ENCODE results near the gene PRKAA1. TPM values are rescaled to one million over a fixed set of nuclear protein-coding genes. Genes with fewer than 3 reads are reported as not detected.

The PRKAA1 gene
- total RNA-seq, 4 donors from 2014 or later = 79.3 to 262 (median 112) TPM

DNA sequence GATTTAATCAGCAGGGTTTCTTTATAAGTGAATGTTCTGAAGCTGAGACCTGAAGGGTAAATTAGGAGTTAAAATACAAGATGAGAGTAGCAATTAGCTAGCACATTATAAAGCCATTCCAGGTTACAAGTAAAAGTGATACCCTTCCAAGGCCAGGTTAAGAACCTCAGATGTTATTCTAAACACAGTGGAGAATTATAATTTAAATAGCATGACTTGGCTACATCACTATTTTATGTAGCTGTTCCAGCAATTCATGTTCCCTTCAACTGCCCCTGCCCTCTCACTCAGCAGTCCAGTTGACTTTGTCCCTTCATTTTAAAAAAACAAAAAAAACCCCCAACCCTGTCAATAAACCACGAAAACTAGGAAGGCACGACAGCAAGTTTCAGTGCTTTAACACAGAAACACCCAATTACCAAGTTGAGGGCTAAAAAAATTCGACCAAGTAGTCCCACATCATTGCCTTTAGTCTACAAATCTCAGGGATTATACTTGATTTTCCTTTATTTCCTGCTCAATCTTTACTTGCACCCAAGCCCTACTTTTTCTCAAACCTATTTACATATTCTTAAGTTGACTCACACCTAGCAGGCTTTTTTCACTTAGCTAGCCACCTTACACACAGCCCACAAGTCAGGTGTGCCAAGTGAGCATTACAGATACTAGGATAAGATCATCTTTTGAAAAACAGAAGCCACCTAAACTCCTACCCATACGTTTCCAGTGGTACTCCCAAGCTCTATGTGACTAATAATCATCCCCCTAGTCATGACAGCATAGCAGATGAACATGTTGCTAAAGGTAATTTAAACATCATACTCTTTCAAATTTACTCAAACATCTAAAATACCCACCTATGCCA is 33.4 kb upstream of the PRKAA1 start:
- WGBS, 2 donors (ENCODE audit: low coverage in 1 of 2) = 52 to 68% methylated on average over 4 of the region's 4 CpGs
- Histone ChIP-seq H3K27me3 (no peaks in the 10 kb centered on the region), H3K9me3 (no peaks in the 10 kb centered on the region), H3K4me3 (no peak overlapping the region), H3K27ac (no peak overlapping the region), H3K36me3 (peaks cover 0 to 57% (median 22%) of the 10 kb centered on the region in 4 donors), H3K4me1 (peaks cover 11 to 23% (median 13%) of the 10 kb centered on the region in 4 donors)
- intact Hi-C loops (cut with DNase I; ENCODE audit: low total_unique reads) = no loop called here
- in situ Hi-C loops (cut with MboI; ENCODE audit: low pct_ligation_motif_present in 1 of 4, low pct_unique_long_range_greater_than_20kb in 1 of 4, low sequenced_read_pairs in 3 of 4) = no loop called here
- DNase-seq = no peak
- no peak for TF ChIP-seq EP300 (IDR thresholded peaks at IDR 0.05; ENCODE audit: low read depth)
- no peak for TF ChIP-seq POLR2A (IDR thresholded peaks at IDR 0.05)
- no peak for TF ChIP-seq POLR2AphosphoS5 (IDR thresholded peaks at IDR 0.05)
- TF ChIP-seq, protein P1, sequence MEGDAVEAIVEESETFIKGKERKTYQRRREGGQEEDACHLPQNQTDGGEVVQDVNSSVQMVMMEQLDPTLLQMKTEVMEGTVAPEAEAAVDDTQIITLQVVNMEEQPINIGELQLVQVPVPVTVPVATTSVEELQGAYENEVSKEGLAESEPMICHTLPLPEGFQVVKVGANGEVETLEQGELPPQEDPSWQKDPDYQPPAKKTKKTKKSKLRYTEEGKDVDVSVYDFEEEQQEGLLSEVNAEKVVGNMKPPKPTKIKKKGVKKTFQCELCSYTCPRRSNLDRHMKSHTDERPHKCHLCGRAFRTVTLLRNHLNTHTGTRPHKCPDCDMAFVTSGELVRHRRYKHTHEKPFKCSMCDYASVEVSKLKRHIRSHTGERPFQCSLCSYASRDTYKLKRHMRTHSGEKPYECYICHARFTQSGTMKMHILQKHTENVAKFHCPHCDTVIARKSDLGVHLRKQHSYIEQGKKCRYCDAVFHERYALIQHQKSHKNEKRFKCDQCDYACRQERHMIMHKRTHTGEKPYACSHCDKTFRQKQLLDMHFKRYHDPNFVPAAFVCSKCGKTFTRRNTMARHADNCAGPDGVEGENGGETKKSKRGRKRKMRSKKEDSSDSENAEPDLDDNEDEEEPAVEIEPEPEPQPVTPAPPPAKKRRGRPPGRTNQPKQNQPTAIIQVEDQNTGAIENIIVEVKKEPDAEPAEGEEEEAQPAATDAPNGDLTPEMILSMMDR (IDR thresholded peaks at IDR 0.05) = no peak

DNA sequence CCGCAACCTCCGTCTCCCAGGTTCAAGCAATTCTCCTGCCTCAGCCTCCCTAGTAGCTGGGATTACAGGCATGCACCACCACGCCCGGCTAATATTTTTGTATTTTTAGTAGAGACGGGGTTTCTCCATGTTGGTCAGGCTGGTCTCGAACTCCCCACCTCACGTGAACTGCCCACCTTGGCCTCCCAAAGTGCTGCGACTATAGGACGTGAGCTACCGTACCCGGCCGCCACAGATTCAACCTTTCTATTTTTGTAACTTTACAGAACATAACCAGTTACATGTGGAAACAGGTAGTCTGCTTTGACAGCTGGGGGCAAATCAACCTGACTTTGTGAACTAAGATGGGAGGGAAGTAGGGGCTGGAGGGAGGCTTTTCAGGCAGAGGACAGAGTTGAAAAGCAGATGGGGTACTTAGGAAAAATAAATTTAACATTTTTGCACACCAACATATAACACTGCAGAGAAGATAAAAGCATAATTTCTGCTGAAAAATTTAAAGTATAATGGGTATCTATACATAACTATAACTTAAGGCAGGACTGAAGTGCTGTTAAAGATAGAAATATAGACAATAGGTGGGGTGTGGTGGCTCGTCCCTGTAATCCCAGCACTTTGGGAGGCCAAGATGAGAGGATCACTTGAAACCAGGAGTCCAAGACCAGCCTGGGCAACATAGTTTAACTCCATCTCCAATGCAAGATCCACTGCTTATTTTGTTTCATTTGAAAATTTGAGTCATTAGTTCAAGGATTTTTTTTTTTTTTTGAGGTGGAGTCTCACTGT is 31.8 kb upstream of the PRKAA1 start:
- 90 to 91% methylated on average over 12 to 13 of the region's 13 CpGs for WGBS, 2 donors (ENCODE audit: low coverage in 1 of 2)
- TF ChIP-seq EP300 (IDR thresholded peaks at IDR 0.05; ENCODE audit: low read depth) (no peak), POLR2A (IDR thresholded peaks at IDR 0.05) (no peak), POLR2AphosphoS5 (IDR thresholded peaks at IDR 0.05) (no peak)
- TF ChIP-seq, protein P1 (IDR thresholded peaks at IDR 0.05) = no peak
- Histone ChIP-seq H3K4me1 (peaks cover 11 to 15% (median 13%) of the 10 kb centered on the region in 4 donors), H3K27ac (no peak overlapping the region), H3K36me3 (peaks cover 0 to 57% (median 22%) of the 10 kb centered on the region in 4 donors), H3K27me3 (no peaks in the 10 kb centered on the region), H3K9me3 (no peaks in the 10 kb centered on the region), H3K4me3 (no peak overlapping the region)
- in situ Hi-C loops (cut with MboI; ENCODE audit: low pct_ligation_motif_present in 1 of 4, low pct_unique_long_range_greater_than_20kb in 1 of 4, low sequenced_read_pairs in 3 of 4) (no loop called here), intact Hi-C loops (cut with DNase I; ENCODE audit: low total_unique reads) (no loop called here)
- no peak for DNase-seq

DNA sequence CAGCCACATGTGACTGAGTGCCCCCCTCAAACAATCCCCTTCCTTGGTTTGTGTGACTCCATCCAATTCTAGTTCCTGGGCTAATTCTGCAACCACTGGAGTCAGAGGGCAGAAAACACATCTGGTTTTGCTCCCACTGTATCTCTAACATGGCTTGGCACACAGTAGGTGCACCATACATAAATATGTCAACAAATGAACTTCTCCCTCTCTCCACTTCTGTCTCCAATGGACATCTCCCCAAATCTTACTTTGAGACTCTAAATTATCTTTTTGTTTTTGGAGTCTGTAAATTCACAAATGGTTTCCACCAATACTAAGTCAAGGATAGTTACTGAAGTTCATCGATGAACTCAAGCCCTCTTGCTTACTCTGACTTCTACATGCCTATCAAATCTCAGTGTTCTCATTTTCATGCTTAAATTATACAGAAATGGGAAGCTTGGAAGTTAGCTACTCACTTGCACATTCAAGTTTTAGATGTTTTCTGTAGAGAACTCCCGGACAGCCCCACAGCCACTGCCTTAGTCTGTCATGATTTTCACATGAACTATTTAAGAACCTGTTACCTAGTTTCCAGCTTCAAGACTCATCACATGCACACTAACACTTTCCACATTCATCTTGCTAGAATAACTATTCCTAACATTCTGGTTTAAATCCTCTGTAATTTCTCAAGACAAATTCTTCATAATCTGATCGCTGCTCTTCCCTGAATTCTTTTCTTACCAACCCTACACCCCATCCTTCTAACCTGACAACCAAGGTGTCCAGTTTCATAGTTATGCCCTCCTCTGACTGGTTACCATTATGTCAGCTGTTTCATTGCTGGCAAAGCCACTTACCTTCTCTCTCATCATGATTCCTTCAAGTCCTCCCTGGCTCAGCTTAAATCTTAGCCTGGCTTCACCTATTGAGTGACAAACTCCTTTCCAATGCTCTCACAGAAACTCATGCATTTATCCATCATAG is 30.8 kb upstream of the PRKAA1 start:
- WGBS, 2 donors (ENCODE audit: low coverage in 1 of 2) = 91 to 100% methylated on average over 3 of the region's 3 CpGs
- in situ Hi-C loops (cut with MboI; ENCODE audit: low pct_ligation_motif_present in 1 of 4, low pct_unique_long_range_greater_than_20kb in 1 of 4, low sequenced_read_pairs in 3 of 4) = no loop called here
- no peak for TF ChIP-seq POLR2AphosphoS5 (IDR thresholded peaks at IDR 0.05)
- TF ChIP-seq EP300 (IDR thresholded peaks at IDR 0.05; ENCODE audit: low read depth) = no peak
- TF ChIP-seq, protein P1 (IDR thresholded peaks at IDR 0.05) = no peak
- no peak for TF ChIP-seq POLR2A (IDR thresholded peaks at IDR 0.05)

More for the DNA sequence above, 30.8 kb upstream of the PRKAA1 start:
- Histone ChIP-seq H3K9me3 (no peaks in the 10 kb centered on the region), H3K4me1 (peaks cover 7 to 14% (median 11%) of the 10 kb centered on the region in 4 donors), H3K27me3 (no peaks in the 10 kb centered on the region), H3K27ac (no peak overlapping the region), H3K36me3 (peaks cover 0 to 57% (median 22%) of the 10 kb centered on the region in 4 donors), H3K4me3 (no peak overlapping the region)
- no peak for DNase-seq
- intact Hi-C loops (cut with DNase I; ENCODE audit: low total_unique reads) = no loop called here
